GM19452 (cell line): ENCODE results near the gene TIGD1.

Experiments
- ATAC-seq: cut with Tn5 transposase; IDR thresholded peaks from one replicate; pipeline ENCODE4 v1.9.1; 2021; ENCODE audit not compliant: unreplicated experiment

The TIGD1 gene

DNA sequence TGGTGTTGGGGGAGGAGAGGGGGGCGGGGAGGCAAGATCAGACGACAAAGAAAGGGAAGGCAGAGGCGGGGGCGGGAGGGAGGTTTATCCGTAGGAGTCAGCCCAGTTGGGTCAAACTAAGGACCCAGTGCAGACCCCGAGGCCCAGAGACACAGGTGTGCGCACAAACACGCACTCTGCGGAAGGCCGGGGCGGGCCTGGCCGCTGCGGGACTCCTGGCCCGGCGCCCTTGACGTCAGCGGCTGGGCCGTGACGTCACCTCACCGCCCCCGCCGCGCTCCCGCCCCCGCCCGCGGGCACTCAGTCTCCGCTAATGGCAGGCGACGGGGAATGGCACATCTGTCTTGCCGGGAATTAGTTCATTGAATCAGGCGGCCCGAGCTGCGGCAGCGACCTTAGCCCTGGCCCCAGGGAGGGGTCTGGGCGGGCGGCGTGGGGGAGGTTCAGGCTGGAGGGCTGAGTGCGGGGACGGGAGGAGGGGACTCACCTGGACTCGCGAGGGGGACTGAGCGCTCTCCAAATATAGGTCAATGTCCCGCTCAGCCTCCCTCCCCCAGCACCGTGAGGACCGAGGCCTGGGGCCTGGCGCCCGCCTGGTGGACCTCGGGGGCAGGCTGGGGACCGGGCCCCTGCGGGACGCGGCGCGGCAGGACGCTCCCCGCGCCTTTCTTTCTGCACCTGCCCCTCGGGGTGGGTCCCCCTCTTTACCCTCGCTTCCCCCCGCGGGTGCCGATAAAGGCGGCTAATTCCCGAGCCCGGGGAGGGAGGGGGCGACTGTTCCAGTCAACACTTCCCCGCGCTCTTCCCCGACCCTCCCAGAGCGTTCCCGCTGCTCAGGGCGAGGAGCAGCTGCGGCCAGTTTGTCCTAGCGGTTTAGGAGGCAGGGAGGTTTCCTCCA lies 47.2 kb downstream of the TIGD1 start:
- no peak for ATAC-seq

- no peak for ATAC-seq
These were observed 47.8 kb downstream of the TIGD1 start for GRCh38 chr2:232502511-232502910.

DNA sequence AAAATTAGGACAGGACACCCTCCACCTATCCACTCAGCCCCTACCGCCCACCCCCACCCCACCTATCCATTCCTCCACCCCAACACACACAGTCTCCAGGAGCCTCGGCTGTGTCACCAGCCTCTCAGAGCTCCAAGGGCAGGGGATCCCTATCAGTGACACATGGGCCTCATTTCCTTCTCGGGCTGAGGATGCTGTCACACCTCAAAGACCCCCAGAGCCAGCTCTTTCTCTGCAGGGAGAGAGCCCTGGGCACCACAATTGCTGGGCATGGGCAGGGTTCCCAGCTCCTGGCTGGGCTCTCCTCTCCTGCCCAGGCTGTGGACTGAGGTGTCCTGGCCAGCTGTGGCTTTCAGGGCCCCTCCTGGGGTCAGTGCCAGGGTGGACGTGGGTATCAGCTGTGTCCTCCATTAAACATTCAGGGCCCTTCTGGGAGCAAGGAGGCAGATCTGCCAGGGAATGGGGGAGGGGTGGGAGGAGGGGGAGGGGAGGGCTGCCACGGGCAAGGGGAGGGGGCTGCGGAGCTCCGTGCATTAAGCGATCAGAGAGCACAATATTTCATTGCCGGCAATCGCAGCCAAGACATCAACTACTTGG lies 48.5 kb downstream of the TIGD1 start:
- no peak for ATAC-seq

GRCh38 chr2:232501331-232501771 lies 49.0 kb downstream of the TIGD1 start:
- no peak for ATAC-seq

DNA sequence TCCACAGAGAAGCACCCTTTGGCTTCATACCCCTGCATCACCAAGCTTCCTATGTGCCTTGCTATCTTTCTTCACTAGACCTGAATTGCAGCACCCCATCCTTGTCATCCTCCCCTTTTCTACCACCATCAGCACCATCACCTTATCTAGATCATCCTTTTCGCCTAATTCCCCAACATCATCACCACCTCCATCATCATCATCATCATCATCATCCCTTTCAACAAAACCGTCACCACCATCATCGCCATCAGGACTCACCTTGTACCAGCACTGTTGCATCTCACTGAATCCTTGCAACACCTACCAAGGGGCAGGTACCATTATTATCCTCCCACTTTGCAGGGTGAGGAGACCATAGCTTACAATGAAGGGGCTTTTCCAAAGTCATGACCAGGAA lies 51.9 kb downstream of the TIGD1 start:
- no peak for ATAC-seq
